IPS-NIHi11 (cell line): ENCODE measurements around the gene SPIB.
A peak's percentile ranks its signal among the peaks of the same experiment; 100 is the strongest.
"Not testable (repeated sequence)": the region's sequence is repeated elsewhere in the genome, so short reads cannot be mapped to it uniquely, and the experiment has no call there.

ENCODE experiments used
- DNase-seq: peaks from one replicate; pipeline ENCODE4 v3.0.0; 2012; ENCODE audit warnings: mixed read lengths, low spot score

SPIB gene

GRCh38 chr19:50418176-50419021 lies at the start of gene SPIB:
TSS of gene SPIB (plus strand) at chr19:50418938. CDS start at chr19:50418963, 25 bp downstream.
- no peak for DNase-seq

DNA sequence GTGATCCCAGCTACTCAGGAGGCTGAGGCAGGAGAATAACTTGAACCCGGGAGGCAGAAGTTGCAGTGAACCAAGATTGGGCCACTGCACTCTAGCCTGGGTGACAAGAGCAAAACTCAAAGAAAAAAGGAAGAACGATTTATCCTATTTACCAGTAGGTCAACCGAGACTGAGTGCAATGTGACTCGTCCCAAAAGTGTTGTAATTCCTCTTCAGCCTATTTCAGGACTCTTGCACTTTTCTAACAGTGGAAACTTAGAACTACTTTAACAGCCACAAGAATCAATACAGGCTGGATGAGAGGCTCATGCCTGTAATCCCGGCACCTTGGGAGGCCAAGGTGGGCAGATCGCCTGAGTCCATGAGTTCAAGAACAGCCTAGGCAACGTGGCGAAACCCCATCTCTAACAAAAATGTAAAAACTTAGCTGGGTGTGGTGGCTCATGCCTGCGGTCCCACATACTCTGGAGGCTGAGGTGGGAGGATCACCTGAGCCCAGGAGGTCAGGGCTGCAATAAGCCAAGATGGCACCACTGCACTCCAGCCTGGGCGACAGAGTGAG lies 46.7 kb upstream of the SPIB start:
- DNase-seq: no peak

GRCh38 chr19:50376166-50377050 lies 42.3 kb upstream of the SPIB start, which contains the start of gene NR1H2:
TSS of gene NR1H2 (plus strand) at chr19:50376457. CDS start at chr19:50377606, 1,149 bp downstream.
- peak; percentile 85 for DNase-seq

DNA sequence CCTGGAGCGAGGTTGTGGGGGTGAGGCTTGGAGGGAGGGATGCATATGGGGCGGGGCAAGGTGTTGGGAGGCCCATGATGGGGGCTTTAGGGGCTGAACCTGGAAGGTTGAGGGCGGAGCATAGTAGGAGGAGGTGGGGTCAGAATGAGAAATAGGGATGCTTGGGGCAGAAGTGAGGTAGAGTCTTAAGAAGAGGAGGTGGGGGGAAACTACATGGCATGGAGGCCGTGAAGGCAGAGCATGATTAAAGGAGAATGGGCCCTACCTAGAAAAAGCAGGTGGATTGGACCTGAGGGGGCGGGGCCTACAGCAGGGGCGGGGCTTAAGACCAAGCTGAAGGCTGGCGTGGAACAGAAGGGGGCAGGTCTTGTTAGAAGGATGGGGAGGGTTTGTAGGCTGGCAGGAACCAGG lies 41.7 kb upstream of the SPIB start:
- peak; percentile 67 for DNase-seq

GRCh38 chr19:50377517-50377916 lies 41.2 kb upstream of the SPIB start:
- no peak for DNase-seq

GRCh38 chr19:50378169-50378862 lies 40.4 kb upstream of the SPIB start:
- DNase-seq: no peak

DNA sequence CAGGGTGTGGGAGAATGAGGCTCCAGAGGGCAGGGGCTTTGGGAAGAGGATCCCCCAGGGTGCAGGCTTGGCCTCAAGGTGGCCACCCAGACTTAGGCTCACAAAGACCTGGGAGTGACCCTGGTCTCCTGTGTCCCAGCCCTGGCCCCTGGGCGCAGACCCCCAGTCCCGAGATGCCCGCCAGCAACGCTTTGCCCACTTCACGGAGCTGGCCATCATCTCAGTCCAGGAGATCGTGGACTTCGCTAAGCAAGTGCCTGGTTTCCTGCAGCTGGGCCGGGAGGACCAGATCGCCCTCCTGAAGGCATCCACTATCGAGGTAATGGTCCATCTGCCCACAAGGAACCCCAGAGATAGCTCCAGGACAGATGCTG lies 39.9 kb upstream of the SPIB start:
- DNase-seq: no peak

DNA sequence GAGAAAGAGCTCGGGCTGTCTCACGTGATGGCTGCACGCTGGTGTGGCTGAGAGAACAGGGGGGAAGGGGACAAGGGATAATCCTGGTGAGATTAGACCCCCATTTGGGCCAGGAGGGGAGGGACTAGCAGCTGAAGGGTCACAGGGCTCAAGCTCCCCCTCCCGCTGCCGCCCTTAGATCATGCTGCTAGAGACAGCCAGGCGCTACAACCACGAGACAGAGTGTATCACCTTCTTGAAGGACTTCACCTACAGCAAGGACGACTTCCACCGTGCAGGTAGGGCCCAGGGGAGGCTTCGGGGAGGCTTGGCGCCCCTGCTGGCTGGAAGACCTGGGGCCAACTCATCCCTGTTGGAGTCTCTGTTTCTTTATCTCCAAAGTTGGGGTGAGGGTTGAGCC lies 39.1 kb upstream of the SPIB start:
- DNase-seq: no peak

DNA sequence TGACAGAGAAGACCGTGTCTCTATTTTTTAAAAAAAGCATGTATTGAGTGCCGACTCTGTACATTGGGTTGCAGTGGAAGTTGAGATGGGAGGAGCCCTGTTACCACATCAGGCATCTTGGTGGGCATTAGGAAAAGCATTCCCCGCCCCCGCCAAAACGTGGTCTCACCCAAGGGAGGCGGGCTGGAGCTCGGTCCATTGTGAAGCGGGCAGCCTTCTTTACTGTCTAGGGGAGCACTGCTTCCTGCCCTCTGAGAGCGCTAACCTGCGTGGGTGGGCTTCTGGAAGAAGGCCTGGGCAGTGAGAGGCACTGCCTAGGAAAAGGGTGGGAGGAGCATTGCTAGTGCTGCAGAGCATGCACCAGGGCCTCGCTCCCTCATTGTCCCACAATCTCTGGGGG lies 38.6 kb upstream of the SPIB start:
- no peak for DNase-seq

- no peak for DNase-seq
Measured at GRCh38 chr19:50380751-50381151, 38.0 kb upstream of the SPIB start.

GRCh38 chr19:50381881-50382729 lies 36.6 kb upstream of the SPIB start:
- no peak for DNase-seq

GRCh38 chr19:50383001-50383851 lies 35.5 kb upstream of the SPIB start:
- peak; percentile 17 for DNase-seq

- DNase-seq: peak; percentile 97
Measured at GRCh38 chr19:50383852-50384684, 34.7 kb upstream of the SPIB start, which contains the start of gene POLD1. TSS of gene POLD1 (plus strand) at chr19:50384347. CDS start at chr19:50398852, 14,505 bp downstream.

- DNase-seq: no peak
Measured at GRCh38 chr19:50384685-50385535, 33.8 kb upstream of the SPIB start.

GRCh38 chr19:50387176-50387867 lies 31.4 kb upstream of the SPIB start:
- DNase-seq: no peak

GRCh38 chr19:50387868-50388245 lies 30.9 kb upstream of the SPIB start:
- no peak for DNase-seq

DNA sequence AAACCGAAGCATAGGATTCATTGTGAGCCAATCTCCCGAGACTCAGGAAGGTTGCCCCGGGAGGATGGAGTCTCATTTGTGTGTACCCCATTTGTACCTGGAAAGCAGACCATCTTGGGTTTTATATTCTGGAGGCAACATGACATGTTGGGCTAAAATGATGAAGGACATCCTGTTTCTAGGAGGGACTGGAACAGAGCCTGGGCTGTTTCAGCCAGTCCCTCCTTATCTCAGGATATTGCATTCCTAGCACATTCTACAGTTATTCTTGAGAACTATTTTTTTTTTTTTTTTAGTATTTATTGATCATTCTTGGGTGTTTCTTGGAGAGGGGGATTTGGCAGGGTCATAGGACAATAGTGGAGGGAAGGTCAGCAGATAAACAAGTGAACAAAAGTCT lies 28.4 kb upstream of the SPIB start:
- DNase-seq: not testable (repeated sequence)
